GM21381 (cell line): Measurements from ENCODE around the gene GOLGA6L10.
A peak's percentile ranks its signal among the peaks of the same experiment; 100 is the strongest.
"Not testable (repeated sequence)": the region's sequence is repeated elsewhere in the genome, so short reads cannot be mapped to it uniquely, and the experiment has no call there.

Source experiments
- ATAC-seq: cut with Tn5 transposase; IDR thresholded peaks from one replicate; pipeline ENCODE4 v1.9.1; 2021; ENCODE audit warnings: mild to moderate bottlenecking, moderate library complexity; ENCODE audit not compliant: unreplicated experiment

Gene GOLGA6L10

GRCh38 chr15:82301296-82302016 is 47.8 kb downstream of the GOLGA6L10 start:
- ATAC-seq, result no peak

- ATAC-seq, result no peak
Measured at GRCh38 chr15:82300883-82301282, 48.4 kb downstream of the GOLGA6L10 start.

GRCh38 chr15:82300326-82300725 is 48.9 kb downstream of the GOLGA6L10 start:
- ATAC-seq, result not testable (repeated sequence)

- not testable (repeated sequence) for ATAC-seq
Measured at GRCh38 chr15:82299511-82299914, 49.8 kb downstream of the GOLGA6L10 start.

- peak; percentile 55 for ATAC-seq
Measured at GRCh38 chr15:82298520-82298919, 50.8 kb downstream of the GOLGA6L10 start.

GRCh38 chr15:82298032-82298431 is 51.2 kb downstream of the GOLGA6L10 start:
- no peak for ATAC-seq

GRCh38 chr15:82297546-82297945 is 51.7 kb downstream of the GOLGA6L10 start:
- ATAC-seq, result no peak

GRCh38 chr15:82294061-82294690 is 55.1 kb downstream of the GOLGA6L10 start:
- no peak for ATAC-seq

- no peak for ATAC-seq
Measured at GRCh38 chr15:82292271-82292670, 57.0 kb downstream of the GOLGA6L10 start.
